Measurements from ENCODE around the gene HINT2. TPM values are rescaled to one million over a fixed set of nuclear protein-coding genes. Genes with fewer than 3 reads are reported as not detected.

Gene HINT2
- total RNA-seq, 2 donors from 2014 or later: 31.3 to 35.0 TPM

DNA sequence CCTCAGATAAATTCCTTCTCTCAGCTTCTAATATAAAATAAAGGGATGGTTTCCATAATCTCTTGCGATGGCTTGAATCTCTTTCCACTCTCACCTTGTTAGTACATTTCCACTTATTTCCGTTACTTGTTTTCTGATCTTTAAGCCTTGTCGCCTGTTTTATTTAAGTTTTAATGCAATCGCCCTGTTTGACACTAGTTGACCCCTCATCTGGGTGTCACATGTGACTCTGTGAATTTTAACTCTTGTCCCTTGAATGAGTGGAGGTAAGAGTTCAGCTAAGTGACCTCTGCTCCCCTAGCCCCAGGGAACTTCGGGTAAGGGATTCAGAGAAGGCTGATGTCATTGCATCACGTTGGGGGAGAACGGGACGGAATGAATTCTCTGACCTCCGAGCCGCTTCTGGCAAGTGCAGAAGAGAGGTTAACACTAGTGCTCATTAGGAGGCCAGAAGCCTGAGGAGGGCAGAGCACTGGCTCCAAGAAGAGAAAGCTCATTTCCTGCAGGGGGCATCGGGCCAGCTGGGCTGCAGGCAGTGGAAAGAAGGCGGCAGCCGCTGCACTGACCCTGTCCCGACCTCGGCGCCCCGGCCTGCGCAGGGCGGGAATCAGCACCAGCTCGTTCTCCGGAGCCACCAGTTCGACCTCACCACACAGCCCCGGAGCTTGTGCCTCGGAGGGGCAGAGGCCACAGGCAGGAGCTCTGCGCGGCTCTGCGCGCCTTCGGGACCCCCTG is 569 bp downstream of the HINT2 start:
- H3K36me3 ChIP-seq: no peaks in the 10 kb centered on the region
- TF ChIP-seq CTCF (IDR thresholded peaks at IDR 0.05): no peak
- H3K4me3 ChIP-seq: peak overlapping the region; percentile 90 to 97
- no peaks in the 10 kb centered on the region for H3K9me3 ChIP-seq
- peak overlapping the region; percentile 98 to 99 for H3K27ac ChIP-seq
- H3K4me1 ChIP-seq: peaks cover 0 to 35% of the 10 kb centered on the region in 2 donors
- H3K27me3 ChIP-seq: no peaks in the 10 kb centered on the region
- peak; percentile 82 for DNase-seq (ENCODE audit: low spot score)

DNA sequence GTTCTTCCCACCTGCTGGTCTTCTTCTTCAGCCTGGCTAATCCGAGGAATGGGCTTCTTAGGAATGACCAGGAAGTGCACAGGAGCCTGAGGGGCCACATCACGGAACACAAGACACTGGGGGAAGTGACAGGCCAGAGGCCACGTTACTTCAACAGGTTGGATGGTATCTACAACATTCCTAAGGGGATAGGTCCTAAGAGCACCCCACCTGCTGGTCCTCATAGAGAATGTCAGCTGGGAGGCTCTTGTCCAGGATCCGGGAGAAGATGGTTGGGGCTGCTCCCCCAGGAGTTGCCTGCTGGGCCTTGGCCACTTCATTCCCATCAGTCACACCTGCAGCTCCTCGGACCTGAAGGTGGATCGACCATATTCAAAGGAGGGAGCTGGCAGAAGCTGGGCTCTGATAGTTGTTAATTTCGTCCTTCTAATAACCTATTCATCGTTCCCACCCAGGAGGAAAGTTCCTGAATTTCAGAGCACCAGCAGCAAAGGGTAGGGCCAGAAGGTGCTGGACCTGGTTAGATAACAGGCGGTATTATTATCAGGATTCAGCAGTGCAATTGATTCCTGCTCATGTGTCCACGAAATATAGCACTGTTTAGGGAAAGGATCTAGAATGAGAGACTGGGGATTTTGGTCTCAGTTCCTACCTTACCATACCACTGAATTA is 1.3 kb downstream of the HINT2 start:
- TF ChIP-seq CTCF (IDR thresholded peaks at IDR 0.05): peak in 1 of 2 donors; percentile 41
- H3K4me3 ChIP-seq: no peak overlapping the region

DNA sequence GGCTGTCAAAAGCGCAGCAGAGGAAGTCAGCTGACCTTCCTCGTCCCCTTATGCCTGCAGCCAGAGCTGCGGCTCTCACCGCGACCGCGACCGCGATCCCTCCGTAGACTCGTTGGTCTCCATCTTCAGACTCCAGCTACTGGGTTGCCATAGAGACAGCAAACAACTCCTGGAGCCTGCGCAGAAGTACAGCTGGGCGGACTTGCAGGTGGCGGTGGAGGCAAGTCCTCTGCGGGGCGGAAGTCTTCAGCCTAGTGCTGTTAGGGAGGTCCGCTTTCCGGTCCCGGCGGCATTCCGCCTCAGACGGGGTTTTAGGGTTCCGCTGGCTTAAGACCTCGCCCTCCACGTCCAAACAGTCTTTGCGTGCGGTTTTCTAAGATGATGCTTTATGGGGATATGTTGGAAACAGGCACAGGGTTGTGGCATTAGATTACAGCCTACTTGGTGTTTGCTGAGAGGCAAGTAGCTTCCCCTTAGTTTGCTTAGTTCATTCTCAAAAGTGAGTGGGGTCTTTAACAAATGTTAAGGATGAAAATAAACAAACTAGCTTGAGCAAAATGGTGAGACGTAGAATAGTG is 2.7 kb downstream of the HINT2 start, which contains the start of gene SPAG8:
Gene SPAG8 (minus strand): TSS at position 238 of the 578 bp plus-strand sequence. CDS start 115 bp downstream, at position 123.
- no peak for TF ChIP-seq CTCF (IDR thresholded peaks at IDR 0.05)
- Histone ChIP-seq H3K36me3 (peaks cover 10% of the 10 kb centered on the region), H3K27me3 (no peaks in the 10 kb centered on the region), H3K4me1 (peaks cover 0 to 35% of the 10 kb centered on the region in 2 donors), H3K4me3 (peak within 1 kb of the TSS; percentile 44 to 56), H3K27ac (peak within 1 kb of the TSS; percentile 77 to 98), H3K9me3 (no peaks in the 10 kb centered on the region)
- peak; percentile 96 for DNase-seq (ENCODE audit: low spot score)

More for the DNA sequence above, 1.3 kb downstream of the HINT2 start:
- Histone ChIP-seq H3K27ac (peak overlapping the region; percentile 98 to 99), H3K4me1 (peaks cover 0 to 35% of the 10 kb centered on the region in 2 donors), H3K36me3 (peaks cover 2% of the 10 kb centered on the region), H3K9me3 (no peaks in the 10 kb centered on the region), H3K27me3 (no peaks in the 10 kb centered on the region)
- no peak for DNase-seq (ENCODE audit: low spot score)

GRCh38 chr9:35811381-35812024 is 3.3 kb downstream of the HINT2 start:
- peak overlapping the region; percentile 44 to 56 for H3K4me3 ChIP-seq
- no peaks in the 10 kb centered on the region for H3K27me3 ChIP-seq
- H3K4me1 ChIP-seq: peaks cover 0 to 35% of the 10 kb centered on the region in 2 donors
- H3K9me3 ChIP-seq: no peaks in the 10 kb centered on the region
- no peak for TF ChIP-seq CTCF (IDR thresholded peaks at IDR 0.05)
- H3K36me3 ChIP-seq: peaks cover 14% of the 10 kb centered on the region
- DNase-seq (ENCODE audit: low spot score): no peak
- peak overlapping the region; percentile 77 to 98 for H3K27ac ChIP-seq

- Histone ChIP-seq H3K27me3 (no peaks in the 10 kb centered on the region), H3K27ac (no peak overlapping the region), H3K36me3 (peaks cover 27% of the 10 kb centered on the region), H3K4me1 (peaks cover 0 to 35% of the 10 kb centered on the region in 2 donors), H3K9me3 (no peaks in the 10 kb centered on the region), H3K4me3 (no peak overlapping the region)
- TF ChIP-seq CTCF (IDR thresholded peaks at IDR 0.05): no peak
- DNase-seq (ENCODE audit: low spot score): no peak
Measured at GRCh38 chr9:35810122-35810521, 4.7 kb downstream of the HINT2 start.
